ENCODE data around the gene VPREB1.

The VPREB1 gene

GRCh38 chr22:22213231-22213630, 31.4 kb upstream of the VPREB1 start:
- DNase-seq (ENCODE audit: low read depth in 1 of 2, low spot score in 1 of 2) = no peak
- H3K27ac ChIP-seq (replicated peaks) = no peak overlapping the region
- no peak overlapping the region for H3K4me3 ChIP-seq (replicated peaks; ENCODE audit: insufficient read depth, low read length)
- TF ChIP-seq, protein P1, sequence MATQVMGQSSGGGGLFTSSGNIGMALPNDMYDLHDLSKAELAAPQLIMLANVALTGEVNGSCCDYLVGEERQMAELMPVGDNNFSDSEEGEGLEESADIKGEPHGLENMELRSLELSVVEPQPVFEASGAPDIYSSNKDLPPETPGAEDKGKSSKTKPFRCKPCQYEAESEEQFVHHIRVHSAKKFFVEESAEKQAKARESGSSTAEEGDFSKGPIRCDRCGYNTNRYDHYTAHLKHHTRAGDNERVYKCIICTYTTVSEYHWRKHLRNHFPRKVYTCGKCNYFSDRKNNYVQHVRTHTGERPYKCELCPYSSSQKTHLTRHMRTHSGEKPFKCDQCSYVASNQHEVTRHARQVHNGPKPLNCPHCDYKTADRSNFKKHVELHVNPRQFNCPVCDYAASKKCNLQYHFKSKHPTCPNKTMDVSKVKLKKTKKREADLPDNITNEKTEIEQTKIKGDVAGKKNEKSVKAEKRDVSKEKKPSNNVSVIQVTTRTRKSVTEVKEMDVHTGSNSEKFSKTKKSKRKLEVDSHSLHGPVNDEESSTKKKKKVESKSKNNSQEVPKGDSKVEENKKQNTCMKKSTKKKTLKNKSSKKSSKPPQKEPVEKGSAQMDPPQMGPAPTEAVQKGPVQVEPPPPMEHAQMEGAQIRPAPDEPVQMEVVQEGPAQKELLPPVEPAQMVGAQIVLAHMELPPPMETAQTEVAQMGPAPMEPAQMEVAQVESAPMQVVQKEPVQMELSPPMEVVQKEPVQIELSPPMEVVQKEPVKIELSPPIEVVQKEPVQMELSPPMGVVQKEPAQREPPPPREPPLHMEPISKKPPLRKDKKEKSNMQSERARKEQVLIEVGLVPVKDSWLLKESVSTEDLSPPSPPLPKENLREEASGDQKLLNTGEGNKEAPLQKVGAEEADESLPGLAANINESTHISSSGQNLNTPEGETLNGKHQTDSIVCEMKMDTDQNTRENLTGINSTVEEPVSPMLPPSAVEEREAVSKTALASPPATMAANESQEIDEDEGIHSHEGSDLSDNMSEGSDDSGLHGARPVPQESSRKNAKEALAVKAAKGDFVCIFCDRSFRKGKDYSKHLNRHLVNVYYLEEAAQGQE (IDR thresholded peaks at IDR 0.05; ENCODE audit: insufficient replicate concordance, low read depth) = no peak
- no peaks in the 10 kb centered on the region for H3K27me3 ChIP-seq (ENCODE audit: insufficient read depth, poor library complexity, severe bottlenecking)

- DNase-seq (ENCODE audit: low read depth in 1 of 2, low spot score in 1 of 2) = no peak
- no peaks in the 10 kb centered on the region for H3K27me3 ChIP-seq (ENCODE audit: insufficient read depth, poor library complexity, severe bottlenecking)
- H3K4me3 ChIP-seq (replicated peaks; ENCODE audit: insufficient read depth, low read length) = no peak overlapping the region
- TF ChIP-seq, protein P1 (IDR thresholded peaks at IDR 0.05; ENCODE audit: insufficient replicate concordance, low read depth) = no peak
- no peak for TF ChIP-seq GABPA (IDR thresholded peaks at IDR 0.05; ENCODE audit: low read depth)
- H3K27ac ChIP-seq (replicated peaks) = no peak overlapping the region
Measured at GRCh38 chr22:22214819-22215329, 29.7 kb upstream of the VPREB1 start.

DNA sequence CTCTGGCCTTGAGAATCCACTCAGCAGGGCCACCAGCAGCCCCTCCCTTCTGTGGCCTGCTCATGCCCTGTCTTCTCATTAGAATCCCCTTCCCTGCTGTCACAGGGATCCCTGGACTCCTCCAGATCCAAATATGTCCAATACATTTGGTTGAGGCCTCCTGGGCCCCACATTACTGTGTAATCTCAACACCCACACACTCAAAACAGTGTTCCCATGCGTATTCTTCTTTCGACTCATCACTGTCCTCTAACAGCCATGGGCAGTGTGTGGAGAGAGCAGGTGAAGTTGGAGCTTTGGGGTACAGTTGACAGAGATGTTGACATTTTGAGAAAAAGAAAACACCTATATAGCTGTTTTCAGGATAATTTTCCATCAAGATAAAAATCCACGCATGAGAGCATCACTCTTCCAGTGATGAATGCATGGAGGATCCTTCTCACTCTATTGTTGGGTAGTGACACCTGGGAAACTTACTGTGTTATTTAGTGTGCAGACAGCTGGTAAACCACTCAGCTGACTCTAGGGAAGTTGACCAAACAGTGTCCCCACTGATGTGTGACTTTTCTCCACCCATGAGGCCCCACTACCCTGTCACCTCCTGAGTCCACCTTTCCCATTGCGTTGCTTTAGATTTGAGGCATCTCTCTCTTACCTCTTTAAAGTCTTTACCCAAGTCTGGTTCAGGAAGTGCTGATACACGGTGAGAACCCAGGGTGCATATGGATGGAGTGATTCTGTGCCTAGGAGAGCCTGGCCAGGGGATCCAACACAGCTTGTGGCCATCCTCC, 28.7 kb upstream of the VPREB1 start:
- TF ChIP-seq, protein P1 (IDR thresholded peaks at IDR 0.05; ENCODE audit: insufficient replicate concordance, low read depth) = no peak
- TF ChIP-seq GABPA (IDR thresholded peaks at IDR 0.05; ENCODE audit: low read depth) (no peak), SPI1 (IDR thresholded peaks at IDR 0.05; ENCODE audit: borderline replicate concordance, low read depth) (no peak), POLR2AphosphoS5 (IDR thresholded peaks at IDR 0.05; ENCODE audit: low read depth) (no peak)
- H3K27ac ChIP-seq (replicated peaks) = no peak overlapping the region
- no peak for DNase-seq (ENCODE audit: low read depth in 1 of 2, low spot score in 1 of 2)
- H3K27me3 ChIP-seq (ENCODE audit: insufficient read depth, poor library complexity, severe bottlenecking) = no peaks in the 10 kb centered on the region
- H3K4me3 ChIP-seq (replicated peaks; ENCODE audit: insufficient read depth, low read length) = no peak overlapping the region

DNA sequence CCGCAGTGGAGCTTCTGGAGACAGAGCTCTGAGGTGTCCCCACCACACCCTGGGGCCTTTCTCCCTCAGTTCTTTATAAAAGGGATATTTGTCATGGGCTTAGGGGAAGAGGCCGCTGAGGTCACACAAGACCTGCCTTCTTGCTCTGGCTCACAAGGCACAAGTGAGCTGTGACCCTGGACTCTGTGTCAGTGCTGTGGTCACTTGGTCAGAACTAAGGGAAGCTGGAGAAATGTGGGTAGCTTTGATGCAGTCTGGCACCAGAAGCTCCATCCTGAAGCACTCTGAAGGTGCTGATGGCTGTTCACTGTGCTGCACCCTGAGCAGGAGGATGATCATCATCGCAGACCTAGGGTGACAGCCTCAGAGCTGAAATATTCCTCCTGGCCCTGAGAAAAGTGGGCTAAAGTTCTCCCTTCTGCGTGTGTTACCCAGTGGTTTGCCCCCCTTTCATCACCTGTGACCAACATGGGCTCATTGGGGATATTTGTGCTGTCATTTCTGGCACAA, 28.1 kb upstream of the VPREB1 start:
- TF ChIP-seq GABPA (IDR thresholded peaks at IDR 0.05; ENCODE audit: low read depth) = no peak
- TF ChIP-seq, protein P1 (IDR thresholded peaks at IDR 0.05; ENCODE audit: insufficient replicate concordance, low read depth) = no peak
- no peak for TF ChIP-seq CTCF (IDR thresholded peaks at IDR 0.05; ENCODE audit: insufficient read depth, low read length)
- TF ChIP-seq SPI1 (IDR thresholded peaks at IDR 0.05; ENCODE audit: borderline replicate concordance, low read depth) = no peak
- no peak for TF ChIP-seq POLR2AphosphoS5 (IDR thresholded peaks at IDR 0.05; ENCODE audit: low read depth)
- Histone ChIP-seq H3K27ac (replicated peaks) (no peak overlapping the region), H3K4me3 (replicated peaks; ENCODE audit: insufficient read depth, low read length) (no peak overlapping the region), H3K27me3 (ENCODE audit: insufficient read depth, poor library complexity, severe bottlenecking) (no peaks in the 10 kb centered on the region)
- no peak for DNase-seq (ENCODE audit: low read depth in 1 of 2, low spot score in 1 of 2)

Data from HL-60 (cell line).